Calu3 (cell line): Measurements from ENCODE around the gene MRPL20. TPM values are rescaled to one million over a fixed set of nuclear protein-coding genes. Genes with fewer than 3 reads are reported as not detected.
A peak's percentile ranks its signal among the peaks of the same experiment; 100 is the strongest.

Experiments
- BruUV-seq: library from RNA; stranded (reverse); fragments of 400-500 nt; replicated peaks from 2 replicates; lab custom pipeline; 2021; lab: Mats Ljungman, UMichigan
- CTCF ChIA-PET: fragments of 300-600 bp; sonication (Branson Sonifier 250); formaldehyde crosslinking; loops from one replicate; lab custom pipeline; 2022; ENCODE audit warnings: antibody characterized with exemption; lab: Charles Lee
- DNase-seq: peaks from one replicate; pipeline ENCODE4 v3.0.0; 2022
- H3K27ac Mint-ChIP-seq: one replicate; pipeline ENCODE4 v1.8.0; 2022; ENCODE audit warnings: mixed read lengths; ENCODE audit not compliant: unreplicated experiment
- H3K27me3 Mint-ChIP-seq: one replicate; pipeline ENCODE4 v1.8.0; 2022; ENCODE audit warnings: mixed read lengths; ENCODE audit not compliant: unreplicated experiment
- H3K36me3 Mint-ChIP-seq: one replicate; pipeline ENCODE4 v1.8.0; 2022; ENCODE audit warnings: mild to moderate bottlenecking, moderate library complexity, mixed read lengths; ENCODE audit not compliant: insufficient read depth, unreplicated experiment
- H3K4me1 Mint-ChIP-seq: one replicate; pipeline ENCODE4 v1.8.0; 2022; ENCODE audit warnings: mild to moderate bottlenecking, low read depth, mixed read lengths; ENCODE audit not compliant: unreplicated experiment
- H3K4me3 Mint-ChIP-seq: one replicate; pipeline ENCODE4 v1.8.0; 2022; ENCODE audit warnings: mild to moderate bottlenecking, low read depth, moderate library complexity, mixed read lengths; ENCODE audit not compliant: unreplicated experiment
- H3K9me3 Mint-ChIP-seq: one replicate; pipeline ENCODE4 v1.8.0; 2022; ENCODE audit warnings: low read depth, mixed read lengths; ENCODE audit not compliant: unreplicated experiment
- CTCF ChIP-seq: fragments of 200-600 bp; IDR thresholded peaks from one replicate; pipeline ENCODE4 v1.8.0; 2022; ENCODE audit warnings: antibody characterized with exemption; ENCODE audit not compliant: unreplicated experiment
- intact Hi-C: fragments of 100-400 bp; cut with micrococcal nuclease; formaldehyde crosslinking; loops from one replicate; pipeline ENCODE4 v1.10.0; 2022; ENCODE audit not compliant: unreplicated experiment
- total RNA-seq: library from RNA; stranded (reverse); gene quantifications from 2 replicates; pipeline ENCODE4 v1.2.3, GENCODE V29; 2022

The MRPL20 gene
- total RNA-seq, 1 experiment from 2014 or later, result 81.2 TPM

DNA sequence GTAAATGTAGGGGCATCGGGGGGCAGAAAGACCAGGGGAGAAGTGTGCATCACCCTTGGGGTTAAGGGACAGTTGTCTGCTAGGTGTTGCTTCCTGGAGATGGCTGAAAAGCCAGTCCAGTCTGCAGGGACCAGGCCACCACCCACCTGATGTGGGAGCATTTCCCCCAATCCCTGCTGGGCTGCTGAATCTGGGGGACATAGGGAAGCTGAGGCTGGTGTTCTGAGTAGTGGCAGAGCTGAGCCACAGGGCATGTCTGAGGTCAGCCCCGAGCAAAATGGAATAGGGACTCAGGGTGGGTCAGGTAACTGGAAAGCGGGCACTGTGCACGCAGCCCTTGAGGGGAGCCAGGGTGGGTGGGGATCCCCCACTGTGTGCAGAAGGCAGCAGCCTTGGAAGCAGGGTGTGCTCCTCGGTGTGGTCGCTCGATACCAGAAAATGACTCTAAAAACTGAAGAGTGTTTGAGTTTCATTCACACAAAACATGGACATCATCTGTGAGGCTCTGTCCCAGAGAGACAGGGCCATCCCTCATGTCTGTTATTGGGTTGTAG is 5.6 kb downstream of the MRPL20 start:
- peaks cover 87% of the 10 kb centered on the region for H3K36me3 Mint-ChIP-seq
- DNase-seq, result no peak
- BruUV-seq, result no TSS peak
- H3K27ac Mint-ChIP-seq, result no peak overlapping the region
- H3K4me3 Mint-ChIP-seq, result peak overlapping the region; percentile 84
- CTCF ChIA-PET, result interaction anchor here (0.6 kb wide), 1 partner anchor 104 kb away, joined by 3 read pairs; no protein-coding TSS in a partner anchor
- intact Hi-C loops, result no loop called here
- no peak for TF ChIP-seq CTCF
- no peaks in the 10 kb centered on the region for H3K27me3 Mint-ChIP-seq
- H3K9me3 Mint-ChIP-seq, result no peaks in the 10 kb centered on the region
- H3K4me1 Mint-ChIP-seq, result no peaks in the 10 kb centered on the region

DNA sequence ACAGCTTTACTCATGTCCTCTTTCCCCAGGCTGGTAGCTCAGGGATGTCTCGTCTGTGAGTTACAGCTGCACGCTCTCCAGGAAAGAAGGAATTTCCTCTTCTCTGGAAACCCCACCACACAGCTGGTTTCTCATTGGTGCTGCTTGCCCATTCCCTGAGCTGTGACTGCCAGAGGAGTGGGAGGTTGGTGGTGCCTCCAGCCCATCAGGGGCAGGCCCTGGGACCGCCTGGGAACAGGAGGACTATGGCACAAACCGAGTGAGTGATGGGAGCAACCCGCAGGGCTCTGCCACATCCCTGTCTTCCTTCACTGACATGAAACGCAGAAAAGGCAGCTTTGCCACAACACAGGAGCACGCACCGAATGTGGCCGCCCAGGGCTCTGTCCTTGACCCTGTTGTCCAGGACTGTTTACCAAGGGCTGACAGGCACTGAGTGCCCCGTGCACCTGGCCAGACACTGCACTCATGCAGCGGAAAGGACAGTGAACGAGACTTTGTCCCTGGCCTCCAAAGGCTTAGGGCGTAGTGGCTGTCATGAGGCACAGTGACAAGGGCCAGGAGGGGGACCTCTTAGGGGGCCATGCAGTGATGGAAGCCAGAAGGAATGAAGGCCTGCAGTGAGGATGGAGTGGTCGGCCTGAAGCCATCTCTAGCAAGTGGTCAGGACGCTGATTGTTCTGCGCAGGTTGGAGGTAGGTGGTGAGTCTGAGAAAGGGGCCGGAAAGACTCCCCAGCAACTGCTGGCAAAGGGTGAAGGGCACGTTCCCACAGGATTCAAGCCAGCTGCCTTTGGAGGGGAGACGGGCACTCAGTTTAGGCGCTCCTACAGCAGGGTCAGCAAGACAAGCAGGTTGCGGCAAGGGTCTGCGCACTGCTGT is 6.3 kb downstream of the MRPL20 start:
- DNase-seq, result no peak
- Mint-ChIP-seq H3K36me3 (peaks cover 80% of the 10 kb centered on the region), H3K4me3 (peak overlapping the region; percentile 84), H3K27ac (peak overlapping the region; percentile 90), H3K4me1 (no peaks in the 10 kb centered on the region), H3K9me3 (no peaks in the 10 kb centered on the region), H3K27me3 (no peaks in the 10 kb centered on the region)
- intact Hi-C loops, result no loop called here
- CTCF ChIA-PET, result no interaction called here
- BruUV-seq, result TSS peak; percentile 56
- no peak for TF ChIP-seq CTCF

GRCh38 chr1:1399872-1400575 is 7.1 kb downstream of the MRPL20 start:
- no peaks in the 10 kb centered on the region for H3K27me3 Mint-ChIP-seq
- BruUV-seq, result no TSS peak
- H3K4me3 Mint-ChIP-seq, result peak overlapping the region; percentile 84
- intact Hi-C loops, result no loop called here
- H3K27ac Mint-ChIP-seq, result peak overlapping the region; percentile 90
- CTCF ChIA-PET, result no interaction called here
- H3K36me3 Mint-ChIP-seq, result peaks cover 81% of the 10 kb centered on the region
- H3K4me1 Mint-ChIP-seq, result no peaks in the 10 kb centered on the region
- H3K9me3 Mint-ChIP-seq, result no peaks in the 10 kb centered on the region
- DNase-seq, result no peak
- no peak for TF ChIP-seq CTCF

DNA sequence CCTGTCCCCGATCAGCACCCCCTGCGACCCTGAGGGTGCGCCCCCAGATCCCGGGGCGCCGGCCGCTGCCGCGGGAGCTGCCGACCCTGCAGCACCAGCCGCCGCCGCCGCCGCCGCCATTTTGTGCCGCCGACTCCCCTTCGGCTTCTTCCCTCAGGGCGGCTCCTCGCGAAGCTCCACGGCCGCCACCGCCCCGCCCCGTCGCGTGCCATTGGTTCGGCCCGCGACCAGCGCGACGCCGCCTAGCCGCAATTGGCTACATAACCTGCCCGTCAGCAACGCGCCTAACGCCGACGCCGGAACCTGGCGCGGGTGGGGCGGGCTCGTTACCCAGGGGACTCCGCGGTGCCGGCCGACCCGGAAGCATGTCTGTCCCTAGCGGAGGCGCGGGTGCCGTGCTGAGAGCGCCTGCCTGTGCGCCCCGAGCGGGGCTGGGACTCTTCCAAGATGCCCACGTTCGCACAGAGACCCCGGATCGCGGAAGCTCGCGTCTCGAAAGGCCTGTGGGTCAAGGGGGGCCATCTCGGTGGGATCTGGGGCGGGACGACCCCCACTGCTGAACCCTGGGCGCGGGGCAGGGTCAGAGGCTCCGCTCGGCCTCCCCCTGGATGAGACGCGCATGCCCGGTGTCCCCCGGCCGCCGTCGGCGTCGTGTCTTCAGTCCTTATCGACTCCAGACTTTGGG is 7.8 kb downstream of the MRPL20 start, which contains the start of gene CCNL2:
TSS of gene CCNL2 (minus strand) at position 149 of the 685 bp plus-strand sequence. CDS start at position 120, 29 bp downstream.
- Mint-ChIP-seq H3K4me3 (peak within 1 kb of the TSS; percentile 84), H3K9me3 (no peaks in the 10 kb centered on the region), H3K36me3 (peaks cover 82% of the 10 kb centered on the region), H3K27me3 (no peaks in the 10 kb centered on the region), H3K4me1 (no peaks in the 10 kb centered on the region), H3K27ac (peak within 1 kb of the TSS; percentile 90)
- CTCF ChIA-PET, result interaction anchor here (0.6 to 1.2 kb wide), 6 partner anchors 24 to 484 kb away, joined by 3 to 8 read pairs (median 4); partner anchors contain the start of gene AURKAIP1
- intact Hi-C loops, result no loop called here
- peak; percentile 98 for DNase-seq
- no TSS peak for BruUV-seq
- TF ChIP-seq CTCF, result no peak
